ENCODE measurements around the gene EDN2.

The EDN2 gene

DNA sequence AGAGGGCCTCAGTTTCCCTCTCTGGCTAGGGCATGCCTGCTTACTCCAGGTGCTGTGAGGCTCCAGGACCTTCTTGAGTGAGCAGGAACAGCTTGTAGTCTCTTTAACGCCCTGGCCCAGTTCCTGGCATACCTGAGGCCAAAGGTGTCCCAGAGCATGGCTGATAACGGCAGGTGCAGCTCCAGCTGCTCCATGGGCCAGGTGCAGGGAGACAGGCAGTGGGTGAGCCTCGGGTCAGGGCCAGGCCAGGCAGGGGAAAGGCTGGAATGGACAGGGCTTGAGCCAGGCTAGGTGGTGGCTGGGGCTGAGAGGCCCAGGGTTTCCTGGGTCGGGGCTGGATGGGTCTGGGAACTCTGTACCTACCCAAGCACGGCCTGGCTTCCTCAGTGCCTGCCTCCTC, 18.3 kb downstream of the EDN2 start:
- DNase-seq (ENCODE audit: low spot score) (no peak), FAIRE-seq (no peak)

DNA sequence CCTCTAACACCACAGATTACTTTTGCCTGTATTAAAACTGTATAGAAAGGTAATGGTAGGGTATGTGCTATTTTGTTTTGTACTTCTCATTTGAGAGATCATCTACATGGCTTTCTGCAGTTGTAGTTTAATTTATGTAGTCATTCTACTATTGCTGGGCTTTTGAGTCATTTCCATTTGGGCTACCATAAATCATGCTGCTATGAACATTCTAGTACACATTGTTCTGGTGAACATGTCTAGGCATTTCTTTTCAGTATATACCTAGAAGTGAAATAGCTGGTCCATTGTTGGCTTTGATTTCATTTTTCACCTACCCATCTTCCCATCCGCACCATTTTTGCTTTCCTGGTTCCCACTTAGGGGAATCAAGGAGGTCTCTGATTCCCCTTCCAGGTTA, 18.7 kb downstream of the EDN2 start:
- no peak for DNase-seq (ENCODE audit: low spot score)
- peak; percentile 68 for FAIRE-seq

DNA sequence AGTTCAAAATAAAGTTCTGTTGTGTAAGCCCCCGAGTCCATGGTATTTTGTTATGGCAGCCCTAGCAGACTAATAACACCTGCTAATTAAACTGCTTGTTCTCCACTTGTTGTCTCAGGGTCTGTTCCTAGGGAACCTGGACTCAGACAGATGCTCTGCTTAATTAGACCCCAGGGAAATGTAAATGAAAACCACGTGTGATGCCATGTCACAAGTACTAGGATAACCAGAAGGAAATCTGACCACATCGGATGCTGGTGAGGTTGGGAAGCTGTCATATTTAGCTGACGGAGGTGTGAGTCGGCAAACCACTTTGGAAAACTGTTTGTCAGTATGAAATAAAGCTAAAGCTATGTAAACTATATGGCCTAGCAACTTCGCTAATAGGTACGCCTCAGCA, 19.6 kb downstream of the EDN2 start:
- FAIRE-seq (no peak), DNase-seq (ENCODE audit: low spot score) (no peak)

DNA sequence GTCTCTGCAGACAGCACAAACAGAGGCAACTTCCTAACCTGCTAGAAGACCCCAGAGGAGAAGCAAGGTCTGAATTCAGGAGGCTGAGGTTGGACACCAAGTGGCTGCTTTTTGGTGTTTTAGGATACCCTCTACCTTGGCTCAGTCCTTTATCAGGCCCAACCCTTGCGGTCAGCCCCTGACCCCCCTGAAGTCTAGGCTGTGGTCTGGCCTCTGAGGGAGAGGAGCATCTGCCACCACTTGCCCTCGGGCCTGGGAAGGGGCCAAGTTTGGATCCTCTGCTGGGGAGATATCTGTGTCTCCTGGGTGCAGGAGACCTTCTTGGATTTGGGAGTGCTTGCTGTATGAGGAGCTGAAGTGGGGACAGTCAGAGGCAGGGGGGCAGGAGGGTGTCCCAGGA, 21.0 kb downstream of the EDN2 start:
- no peak for DNase-seq (ENCODE audit: low spot score)
- no peak for FAIRE-seq

DNA sequence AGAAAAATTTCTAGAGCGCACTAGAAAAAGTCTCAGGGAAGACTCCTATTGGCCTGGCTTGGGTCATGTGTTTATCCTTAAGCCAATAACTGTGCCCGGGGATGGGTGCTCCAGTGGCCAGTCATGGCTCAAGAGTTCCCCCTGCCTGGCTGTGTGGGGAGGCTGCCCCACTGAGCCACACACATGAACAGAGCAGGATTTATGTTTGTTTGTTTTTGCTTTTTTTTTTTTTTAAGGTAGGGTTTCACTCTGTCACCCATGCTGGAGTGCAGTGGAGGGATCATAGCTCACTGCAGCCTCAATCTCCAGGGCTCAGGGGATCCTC, 21.8 kb downstream of the EDN2 start:
- DNase-seq (ENCODE audit: low spot score) = no peak
- FAIRE-seq = peak; percentile 40

DNA sequence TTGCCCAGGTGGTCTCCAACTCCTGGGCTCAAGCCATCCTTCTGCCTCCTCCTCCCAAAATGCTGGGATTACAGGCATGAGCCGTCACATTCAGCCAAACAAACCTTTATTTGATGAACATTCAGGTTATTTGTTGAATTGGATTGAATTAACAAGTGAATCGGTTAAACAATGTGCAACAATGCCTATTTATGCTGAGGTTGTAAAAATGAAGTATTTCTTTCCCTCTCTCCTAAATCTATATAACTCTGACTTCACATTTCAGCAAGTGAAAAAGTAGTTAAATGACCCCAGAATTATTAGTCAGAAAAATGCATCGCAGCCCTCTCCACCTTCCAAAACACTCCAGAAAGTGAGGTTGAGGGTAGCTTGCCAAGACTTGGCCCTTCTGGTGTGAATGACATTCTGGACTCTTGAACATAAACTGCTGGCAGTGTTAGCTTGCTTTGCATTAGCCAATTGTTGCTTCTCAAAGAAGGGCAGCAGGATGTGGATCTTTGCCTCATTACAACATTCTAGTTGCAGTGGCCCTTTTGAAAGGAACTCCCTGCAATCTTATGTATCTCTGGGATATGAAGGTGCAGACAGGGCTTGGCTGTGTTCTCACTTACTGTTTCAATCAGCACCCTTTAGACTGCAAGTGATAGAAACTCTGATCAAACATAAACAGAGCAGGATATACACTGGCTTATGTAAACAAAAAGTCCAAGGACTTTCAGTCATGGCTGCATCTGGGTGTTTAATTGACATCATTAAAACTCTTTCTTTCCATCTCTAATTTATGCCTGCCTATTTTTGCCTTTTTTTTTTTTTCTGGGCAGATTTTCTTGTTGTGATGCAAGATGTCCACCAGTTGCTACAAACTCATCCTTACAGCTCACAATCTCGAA, 22.4 kb downstream of the EDN2 start:
- DNase-seq (ENCODE audit: low spot score) (no peak), FAIRE-seq (no peak)

DNA sequence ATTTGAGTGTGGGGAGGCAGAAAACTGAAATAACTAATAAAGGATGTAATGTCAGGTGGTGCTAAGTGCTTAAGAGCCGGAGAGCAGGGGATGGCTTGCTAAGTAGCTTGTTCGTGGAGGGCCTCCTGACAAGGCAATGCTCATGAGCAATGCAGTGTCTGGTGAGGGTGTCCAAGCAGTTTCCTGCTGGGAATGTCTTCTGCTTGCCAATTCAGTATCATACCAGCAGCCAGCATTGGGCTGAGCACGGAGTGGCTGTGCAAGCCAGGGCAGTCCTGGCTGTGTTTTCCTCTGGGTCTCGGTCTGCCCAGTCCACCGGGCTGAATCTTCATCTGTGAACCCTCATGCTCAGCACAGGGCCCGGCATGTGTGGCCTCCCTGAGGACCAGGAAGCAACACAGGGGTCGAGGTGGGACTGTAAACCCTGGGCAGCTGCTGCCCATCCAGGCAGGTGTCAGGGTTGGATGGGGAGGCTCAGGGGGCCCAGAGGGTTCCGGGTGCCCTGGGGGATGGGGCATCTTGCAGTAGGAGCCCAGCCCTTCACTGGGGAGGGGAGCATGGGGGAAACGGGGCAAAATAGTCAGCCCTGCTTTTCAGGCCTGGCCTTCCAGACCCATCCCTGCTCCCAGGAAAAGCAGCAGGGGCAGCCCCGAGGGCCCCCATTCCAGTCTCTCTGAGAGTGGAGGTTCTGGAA, 27.5 kb downstream of the EDN2 start:
- DNase-seq (ENCODE audit: low spot score) (no peak), FAIRE-seq (no peak)

DNA sequence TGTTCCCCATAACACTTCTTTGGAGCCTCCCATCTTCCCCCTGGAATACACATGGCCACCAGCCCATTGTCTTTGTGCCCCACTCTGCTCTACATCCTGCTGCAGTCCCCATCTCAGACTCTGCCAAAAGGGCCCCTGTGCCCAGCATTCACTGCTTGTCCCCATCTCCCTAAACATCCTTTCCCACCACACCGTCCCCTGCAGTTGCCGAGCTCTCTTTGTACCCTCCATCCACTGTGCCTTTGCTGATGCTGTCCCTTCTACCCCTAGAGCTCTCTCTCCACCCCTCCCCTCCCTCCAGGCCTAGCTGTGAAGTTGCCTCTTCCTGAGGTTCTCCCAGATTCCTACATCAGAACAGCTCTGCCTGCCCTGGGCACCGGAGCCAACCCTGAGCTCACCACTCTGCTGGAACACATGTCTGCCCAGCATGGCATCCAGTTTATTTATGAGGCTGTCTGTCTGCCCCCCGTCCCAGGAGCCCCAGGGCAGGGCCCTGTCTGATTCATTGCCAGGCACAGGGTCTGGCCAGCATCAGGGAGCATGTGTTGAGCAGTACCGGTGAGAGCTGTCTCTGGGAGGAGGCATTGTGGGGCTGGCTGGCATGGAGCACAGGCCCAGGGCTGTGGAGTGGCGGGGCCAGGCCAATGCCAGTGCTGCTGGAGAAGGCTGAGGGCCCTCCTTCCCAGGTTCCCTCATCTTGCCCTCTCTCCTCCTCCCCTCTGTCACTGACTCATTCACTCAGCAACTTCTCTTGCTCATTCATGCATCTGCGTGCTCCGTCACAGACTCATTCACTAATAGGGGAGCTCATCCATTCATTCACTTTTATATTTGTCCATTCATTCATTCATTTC, 28.8 kb downstream of the EDN2 start:
- DNase-seq (ENCODE audit: low spot score) (no peak), FAIRE-seq (no peak)

DNA sequence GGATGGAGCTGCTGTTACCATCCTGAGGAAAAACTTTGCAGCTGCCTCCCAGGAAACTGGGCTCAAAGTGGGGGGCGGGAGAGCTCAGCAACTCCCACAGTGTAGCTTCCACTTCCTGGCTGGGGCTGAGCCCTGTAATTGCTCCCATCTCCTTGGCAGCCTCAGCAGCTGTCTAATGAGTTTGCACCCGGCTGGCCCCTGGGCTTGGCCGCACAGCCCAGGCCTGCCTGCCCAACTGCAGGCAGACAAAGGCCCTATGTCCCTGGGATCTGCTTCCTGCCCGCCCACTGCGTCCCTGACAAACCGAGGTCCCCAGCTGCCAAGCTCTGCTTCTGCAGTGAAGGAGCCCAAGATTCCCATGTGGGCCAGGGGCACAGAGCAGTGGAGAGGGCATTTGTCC, 30.1 kb downstream of the EDN2 start:
- FAIRE-seq (peak; percentile 84), DNase-seq (ENCODE audit: low spot score) (peak; percentile 56)

DNA sequence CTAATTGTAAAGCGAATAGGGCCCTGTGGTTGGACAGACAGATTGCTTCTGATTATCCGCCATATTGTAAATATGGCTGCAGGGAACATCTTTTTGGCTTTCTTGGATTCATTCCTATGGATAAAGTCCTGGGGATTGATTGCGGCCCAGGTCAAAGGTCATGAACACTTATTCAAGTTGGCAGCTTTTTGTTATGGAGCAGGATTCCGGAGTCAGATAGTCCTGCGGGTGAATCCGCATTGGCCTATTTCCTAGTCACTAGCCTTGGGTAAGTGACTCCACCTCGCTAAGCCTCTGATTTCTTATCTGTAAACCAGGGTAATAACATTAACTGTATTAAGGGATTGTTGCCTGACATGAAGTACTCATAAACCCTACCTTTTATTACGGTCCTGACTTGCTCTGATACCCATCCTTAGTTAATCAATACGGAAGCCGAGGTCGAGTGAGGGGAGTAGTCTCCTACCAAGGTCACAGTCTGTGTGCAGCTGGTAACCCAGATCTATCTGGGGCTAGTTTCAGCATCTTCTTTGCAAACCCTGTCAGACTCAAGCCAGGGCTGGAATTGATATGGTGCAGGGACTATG, 31.7 kb downstream of the EDN2 start:
- no peak for FAIRE-seq
- no peak for DNase-seq (ENCODE audit: low spot score)

DNA sequence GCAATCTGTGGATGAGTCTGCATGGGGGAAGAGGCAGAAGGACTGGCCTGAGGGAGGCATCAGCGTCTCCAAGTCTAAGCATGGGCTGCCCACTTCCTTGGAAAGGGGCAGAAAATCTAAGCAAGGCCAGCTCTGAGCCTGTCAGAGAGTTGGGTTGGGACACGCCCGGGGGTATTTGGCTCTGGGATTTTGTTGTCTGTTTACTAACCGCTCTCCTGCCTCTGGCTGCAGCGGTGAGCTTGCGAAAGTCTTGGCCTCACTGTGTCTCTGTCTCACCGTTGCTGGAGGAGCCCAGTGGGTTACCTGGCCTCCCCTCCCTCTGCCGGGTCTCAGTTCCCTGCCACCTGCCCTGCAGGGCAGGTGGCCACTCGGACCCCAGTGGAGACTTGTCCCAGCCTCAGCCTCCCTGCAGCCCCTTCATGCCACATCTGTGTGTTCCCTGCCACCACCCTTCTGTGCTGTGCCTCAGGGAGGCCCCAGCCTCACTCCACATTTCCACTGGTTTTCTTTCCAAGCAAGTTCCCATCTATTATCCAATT, 33.7 kb downstream of the EDN2 start:
- DNase-seq (ENCODE audit: low spot score) (no peak), FAIRE-seq (no peak)

DNA sequence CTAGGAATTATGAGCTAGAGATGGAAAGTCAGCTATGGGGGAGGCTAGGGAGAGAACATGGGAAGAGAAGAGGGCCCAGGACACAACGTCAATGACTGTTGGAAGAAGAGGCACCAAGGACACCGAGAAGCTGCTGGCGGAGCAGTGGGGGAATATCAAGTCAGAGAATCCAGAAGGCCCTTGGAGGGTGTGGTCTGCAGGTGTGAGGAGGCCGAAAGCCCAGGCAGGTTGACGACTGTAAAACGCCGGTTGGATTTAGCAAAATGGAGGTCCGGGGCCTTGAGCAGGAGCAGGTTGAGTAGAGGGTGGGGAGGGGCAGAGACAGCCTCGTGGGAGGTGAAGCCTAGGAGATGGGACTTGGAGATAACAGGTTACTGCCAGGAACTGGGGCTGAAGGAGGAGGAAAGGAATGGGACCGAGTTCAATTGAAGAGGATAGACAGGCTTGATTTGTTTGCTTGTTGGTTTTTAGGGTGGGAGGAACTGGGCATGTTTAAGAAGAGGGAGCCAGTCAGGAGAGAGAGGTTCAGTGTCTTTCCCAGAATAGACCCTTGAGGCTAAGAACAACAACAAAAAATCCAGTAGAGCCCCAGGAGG, 35.1 kb downstream of the EDN2 start:
- FAIRE-seq (no peak), DNase-seq (ENCODE audit: low spot score) (no peak)

DNA sequence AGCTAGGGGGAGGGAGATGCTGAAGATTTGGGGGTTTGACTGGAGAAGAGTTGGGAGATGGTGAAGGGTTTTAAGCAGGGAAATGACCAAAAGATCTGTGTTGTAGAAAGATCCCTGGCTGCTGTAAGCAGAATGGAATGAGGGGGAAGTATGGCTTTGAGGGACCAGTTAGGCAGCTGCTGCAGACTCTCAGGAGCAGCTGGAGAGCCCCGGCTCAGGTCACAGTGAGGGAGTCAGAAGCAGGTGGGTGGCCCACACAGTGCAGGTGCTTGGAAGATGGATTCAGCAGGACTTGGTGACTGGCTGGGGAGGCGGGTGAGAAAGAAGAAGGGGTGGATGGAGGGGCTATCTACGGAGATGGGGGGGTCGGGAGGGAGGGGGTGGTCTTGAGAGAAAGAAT, 35.7 kb downstream of the EDN2 start:
- FAIRE-seq (no peak), DNase-seq (ENCODE audit: low spot score) (no peak)

DNA sequence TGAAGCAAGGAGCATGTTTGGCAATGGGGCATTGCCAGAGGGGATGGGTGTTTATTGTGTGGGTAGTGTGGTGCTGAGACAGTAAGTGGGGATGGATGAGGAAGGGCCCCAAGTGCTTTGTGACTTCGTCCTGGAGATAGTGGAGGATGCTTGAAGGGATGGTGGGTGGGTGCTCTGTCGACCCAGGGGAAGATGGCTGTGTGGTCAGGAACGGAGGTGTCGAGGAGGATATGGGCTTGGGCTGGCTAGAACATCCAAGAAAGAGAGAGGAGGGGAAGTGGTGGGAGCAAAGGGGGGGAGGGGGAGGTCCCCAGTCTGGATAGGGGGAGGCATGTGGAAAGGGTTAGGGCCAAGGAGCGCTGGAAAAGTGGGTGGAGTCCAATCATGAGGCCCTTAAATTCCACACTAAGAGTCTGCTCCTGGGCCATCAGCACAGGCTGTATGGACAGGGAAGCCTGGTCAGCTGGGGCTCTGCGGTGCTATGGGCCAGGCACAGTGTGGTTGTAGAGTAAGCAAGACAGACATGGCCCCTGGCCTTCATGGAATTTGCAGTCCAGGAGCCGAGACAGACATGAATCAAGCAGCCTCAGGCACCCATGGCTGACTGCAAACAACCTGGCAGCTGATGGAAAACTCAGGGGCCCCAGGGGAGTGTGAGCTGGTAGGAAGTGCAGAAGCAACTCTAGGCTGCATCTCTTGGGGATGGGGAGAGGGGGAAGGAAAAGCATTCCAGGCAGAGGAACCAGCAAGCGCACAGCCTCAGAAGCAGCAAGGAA, 36.3 kb downstream of the EDN2 start:
- DNase-seq (ENCODE audit: low spot score) = no peak
- peak; percentile 53 for FAIRE-seq

DNA sequence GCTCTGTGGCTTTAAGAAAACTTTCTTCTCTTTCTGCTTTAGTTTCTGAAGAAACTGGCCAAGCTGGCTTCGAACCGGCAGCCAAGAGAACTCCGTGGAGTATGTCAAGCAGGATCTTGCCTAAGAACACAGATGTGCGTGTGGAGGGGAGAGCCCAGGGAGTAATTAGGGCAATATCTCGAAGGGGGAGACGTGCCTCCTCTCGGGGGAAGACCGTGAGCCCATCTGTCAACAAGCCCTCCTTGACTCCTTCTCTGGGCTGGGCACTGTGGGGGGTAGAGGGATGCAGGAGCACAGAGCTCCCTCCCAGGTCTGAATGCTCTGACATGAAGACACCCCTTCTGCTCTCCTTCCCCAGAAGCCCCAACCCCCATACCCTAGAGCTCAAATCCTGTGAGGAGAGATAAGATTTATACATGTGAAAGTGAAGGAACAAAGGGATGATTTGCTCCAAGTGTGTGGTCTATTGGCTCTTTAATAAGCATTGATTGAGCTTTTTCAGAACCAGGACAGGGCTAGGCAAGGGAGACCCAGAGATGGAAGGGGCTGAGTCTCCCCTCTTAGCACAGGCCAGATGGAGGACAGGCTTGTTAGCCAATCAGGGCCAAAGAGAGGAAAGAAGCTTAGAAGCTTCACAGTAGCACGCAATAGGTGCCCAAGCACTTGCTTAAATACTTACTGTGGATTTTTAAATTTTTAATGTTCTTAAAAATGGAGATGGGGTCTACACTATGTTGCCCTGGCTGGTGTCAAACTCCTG, 37.5 kb downstream of the EDN2 start:
- DNase-seq (ENCODE audit: low spot score) = no peak
- FAIRE-seq = no peak

DNA sequence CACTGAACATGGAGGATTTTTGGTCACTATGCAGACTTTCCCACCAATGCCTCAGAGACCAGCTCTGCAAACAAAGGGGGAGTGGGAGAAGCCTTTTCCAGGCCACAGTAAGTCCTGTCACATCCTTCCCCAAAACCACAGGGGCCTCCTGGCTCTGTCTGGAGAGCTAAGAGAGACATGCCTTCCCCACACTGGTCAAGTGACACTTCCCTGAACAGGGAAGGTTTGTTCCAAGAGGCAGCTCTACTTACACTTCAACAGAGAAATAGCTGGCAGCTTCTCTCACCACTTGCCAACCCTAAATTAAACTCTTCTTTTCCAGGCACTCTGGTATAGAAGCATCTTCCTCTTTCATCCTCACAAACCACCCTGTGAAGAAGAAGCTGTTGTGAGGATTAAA, 39.7 kb downstream of the EDN2 start:
- FAIRE-seq = no peak
- DNase-seq (ENCODE audit: low spot score) = no peak

DNA sequence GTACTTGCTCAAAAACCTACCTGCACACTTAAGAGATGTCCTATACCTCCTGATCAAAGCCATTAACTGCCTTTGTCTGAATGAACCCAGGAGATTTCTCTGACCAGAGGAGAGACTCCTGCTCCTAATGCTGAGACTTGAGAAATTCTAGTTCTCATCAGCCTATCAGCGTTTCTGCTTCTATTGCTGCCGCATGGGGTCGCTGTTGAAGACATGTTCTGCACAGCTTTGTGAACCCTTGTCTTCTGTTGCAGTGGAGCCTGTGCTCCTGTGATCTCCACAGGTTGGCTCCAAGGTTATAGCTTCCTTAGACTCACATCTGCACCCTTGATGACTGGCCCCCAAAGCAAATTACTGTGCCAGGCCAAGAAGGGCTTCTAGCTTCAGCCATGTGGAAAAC, 40.2 kb downstream of the EDN2 start:
- FAIRE-seq = no peak
- DNase-seq (ENCODE audit: low spot score) = no peak

DNA sequence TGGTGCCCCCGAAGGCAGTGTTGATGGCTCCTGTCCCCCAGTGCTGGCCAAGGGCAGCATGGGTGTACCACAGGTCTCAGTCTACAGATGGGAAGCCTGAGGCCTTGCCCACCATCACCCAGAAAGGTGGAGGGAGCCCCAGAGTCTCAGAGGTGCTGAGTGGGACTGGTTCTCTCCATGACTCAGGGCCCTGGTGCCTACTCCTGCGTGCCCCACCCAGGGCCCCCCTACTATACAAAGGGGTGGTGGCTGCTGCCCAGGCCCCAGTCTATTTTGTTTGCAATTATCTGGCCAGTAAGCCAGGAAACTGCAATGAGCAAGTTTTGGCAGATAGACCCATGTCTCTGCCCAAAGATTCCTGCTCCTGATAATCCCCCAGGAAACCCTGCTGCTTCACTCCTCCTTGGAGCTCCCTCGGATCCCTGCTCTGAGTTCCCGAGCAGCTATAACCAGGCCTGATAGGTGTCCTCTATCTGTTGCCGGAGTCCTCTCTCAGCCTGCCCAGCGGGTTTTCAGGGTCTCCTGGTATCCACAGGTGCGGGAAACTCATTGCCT, 41.7 kb downstream of the EDN2 start:
- FAIRE-seq (no peak), DNase-seq (ENCODE audit: low spot score) (no peak)

Measured in urothelium cell line (cell line).